Liver (tissue), 9 donors: ENCODE results near the gene RRP8. TPM values are rescaled to one million over a fixed set of nuclear protein-coding genes. Genes with fewer than 3 reads are reported as not detected.

ENCODE experiments used
- DNase-seq: peaks from one replicate; pipeline ENCODE4 v3.0.0-alpha.2; 2017; ENCODE audit warnings: low spot score
- H3K27ac ChIP-seq, 2 donors: one replicate each; pipeline ENCODE4 v1.7.0; 2013; ENCODE audit warnings: inconsistent platforms in 2 of 2, low read length in 2 of 2, control low read depth in 1 of 2, low read depth in 1 of 2, mild to moderate bottlenecking in 1 of 2
- H3K27me3 ChIP-seq, 4 donors: one replicate each; pipeline versions ENCODE4 v1.6.1 to v1.7.0; 2013; ENCODE audit warnings: low read length in 3 of 4, inconsistent platforms in 1 of 4, mild to moderate bottlenecking in 1 of 4, moderate library complexity in 1 of 4; ENCODE audit not compliant: control insufficient read depth in 4 of 4, insufficient read depth in 4 of 4
- H3K36me3 ChIP-seq, 4 donors: one replicate each; pipeline versions ENCODE4 v1.6.1 to v1.7.0; 2013; ENCODE audit warnings: low read length in 3 of 4, mild to moderate bottlenecking in 3 of 4, low read depth in 1 of 4, moderate library complexity in 1 of 4; ENCODE audit not compliant: control insufficient read depth in 4 of 4, insufficient read depth in 3 of 4
- H3K4me1 ChIP-seq, 4 donors: one replicate each; pipeline versions ENCODE4 v1.6.1 to v1.7.0; 2013; ENCODE audit warnings: low read length in 3 of 4, mild to moderate bottlenecking in 3 of 4, moderate library complexity in 1 of 4; ENCODE audit not compliant: control insufficient read depth in 4 of 4, insufficient read depth in 4 of 4
- H3K4me3 ChIP-seq, 3 donors: one replicate each; pipeline versions ENCODE4 v1.6.1 to v1.7.0; 2013; ENCODE audit warnings: low read length in 3 of 3, control low read depth in 1 of 3, low read depth in 1 of 3, mild to moderate bottlenecking in 1 of 3
- H3K9ac ChIP-seq, 2 donors: one replicate each; pipeline ENCODE4 v1.7.0; 2013; ENCODE audit warnings: low read length in 2 of 2, mild to moderate bottlenecking in 2 of 2, moderate library complexity in 2 of 2, control low read depth in 1 of 2, low read depth in 1 of 2
- H3K9me3 ChIP-seq, 4 donors: one replicate each; pipeline versions ENCODE4 v1.6.1 to v1.7.0; 2013; ENCODE audit warnings: low read length in 3 of 4; ENCODE audit not compliant: control insufficient read depth in 4 of 4
- ATF3 ChIP-seq: IDR thresholded peaks from 2 replicates; pipeline ENCODE4 v1.6.1; 2016; ENCODE audit warnings: antibody characterized with exemption
- CTCF ChIP-seq: fragments of 150-350 bp; IDR thresholded peaks from 2 replicates; pipeline ENCODE4 v1.5.1; 2017; ENCODE audit warnings: improper control_type of control experiment, low read depth, low read length; ENCODE audit not compliant: missing input control
- EGR1 ChIP-seq, 2 donors: IDR thresholded peaks; 2 replicates each; pipeline ENCODE4 v1.6.1; 2016 to 2018; ENCODE audit warnings: antibody characterized with exemption in 2 of 2, low read depth in 2 of 2
- FOXA1 ChIP-seq: IDR thresholded peaks from 2 replicates; pipeline ENCODE4 v1.6.1; 2016; ENCODE audit warnings: antibody characterized with exemption
- FOXA2 ChIP-seq: IDR thresholded peaks from 2 replicates; pipeline ENCODE4 v1.6.1; 2016; ENCODE audit warnings: antibody characterized with exemption
- GABPA ChIP-seq, 2 donors: IDR thresholded peaks in 1 of 2; conservative IDR thresholded peaks in 1 of 2; 2 replicates each; pipeline ENCODE4 v1.6.1; 2016; ENCODE audit warnings: antibody characterized with exemption in 2 of 2, mild to moderate bottlenecking in 1 of 2, moderate library complexity in 1 of 2
- HNF4A ChIP-seq, 2 donors: conservative IDR thresholded peaks; 2 replicates each; pipeline ENCODE4 v1.6.1; 2016; ENCODE audit warnings: antibody characterized with exemption in 2 of 2, mild to moderate bottlenecking in 2 of 2
- HNF4G ChIP-seq: IDR thresholded peaks from 2 replicates; pipeline ENCODE4 v1.6.1; 2016; ENCODE audit warnings: antibody characterized with exemption
- JUND ChIP-seq, 2 donors: IDR thresholded peaks; 2 replicates each; pipeline ENCODE4 v1.6.1; 2016; ENCODE audit warnings: antibody characterized with exemption in 2 of 2
- MAX ChIP-seq: IDR thresholded peaks from 2 replicates; pipeline ENCODE4 v1.6.1; 2016; ENCODE audit warnings: antibody characterized with exemption
- NR2F2 ChIP-seq: IDR thresholded peaks from 2 replicates; pipeline ENCODE4 v1.6.1; 2016; ENCODE audit warnings: antibody characterized with exemption
- RAD21 ChIP-seq, 2 donors: IDR thresholded peaks; 2 replicates each; pipeline ENCODE4 v1.6.1; 2016; ENCODE audit warnings: antibody characterized with exemption in 2 of 2, mild to moderate bottlenecking in 2 of 2
- REST ChIP-seq: IDR thresholded peaks from 2 replicates; pipeline ENCODE4 v1.6.1; 2016; ENCODE audit warnings: antibody characterized with exemption, mild to moderate bottlenecking
- RXRA ChIP-seq, 2 donors: IDR thresholded peaks; 2 replicates each; pipeline ENCODE4 v1.6.1; 2017 to 2018; ENCODE audit warnings: antibody characterized with exemption in 2 of 2, mild to moderate bottlenecking in 1 of 2
- SP1 ChIP-seq: IDR thresholded peaks from 2 replicates; pipeline ENCODE4 v1.6.1; 2018; ENCODE audit warnings: antibody characterized with exemption, mild to moderate bottlenecking
- TAF1 ChIP-seq: conservative IDR thresholded peaks from 2 replicates; pipeline ENCODE4 v1.6.1; 2016; ENCODE audit warnings: antibody characterized with exemption, mild to moderate bottlenecking
- YY1 ChIP-seq: IDR thresholded peaks from 2 replicates; pipeline ENCODE4 v1.6.1; 2016; ENCODE audit warnings: antibody characterized with exemption, mild to moderate bottlenecking
- ZBTB33 ChIP-seq: IDR thresholded peaks from 2 replicates; pipeline ENCODE4 v1.6.1; 2016; ENCODE audit warnings: antibody characterized with exemption
- WGBS: extraction: QIAGEN DNeasy Blood & Tissue Kit; methylation state at CpG from one replicate; pipeline ENCODE4 v1.1.7; 2013; 5-methylcytosine and 5-hydroxymethylcytosine counted together
- polyA plus RNA-seq, 2 donors: library from polyadenylated mRNA; stranded (reverse) in 1 of 2; unstranded in 1 of 2; fragments of 200-250 nt in 1 of 2; fragments of >200 nt in 1 of 2; fragmentation: Nextera tagmentation in 1 of 2; extraction: Ambion mirVana in 1 of 2; gene quantifications; one replicate each; pipeline versions ENCODE4 v1.2.1 to v1.2.3, GENCODE V29; 2013 to 2015
- total RNA-seq, 2 donors: library from RNA; depleted of rRNA; stranded (reverse); fragments of >200 nt; gene quantifications; one replicate each; pipeline ENCODE4 v1.2.3, GENCODE V29; 2014
- donor health status: healthy.
- donor health status: healthy.
- donor health status: healthy.
- donor health status: healthy.
- donor health status: healthy.

RRP8 gene
- total and polyA plus RNA-seq, 4 donors = 10.3 to 12.6 (median 11.2) TPM

- Histone ChIP-seq H3K4me1 (peaks cover 7 to 57% (median 41%) of the 10 kb centered on the region in 4 donors), H3K9ac (peak overlapping the region; percentile 41 to 95), H3K4me3 (peak overlapping the region in 2 of 3 donors; percentile 59 to 98), H3K36me3 (peaks cover 5 to 38% (median 24%) of the 10 kb centered on the region in 4 donors), H3K9me3 (no peaks in the 10 kb centered on the region), H3K27me3 (no peaks in the 10 kb centered on the region), H3K27ac (peak overlapping the region; percentile 66 to 94)
- DNase-seq = peak; percentile 9
- no peak for TF ChIP-seq RXRA (IDR thresholded peaks at IDR 0.05)
- TF ChIP-seq GABPA (IDR thresholded peaks at IDR 0.05 in 1 of 2, conservative IDR thresholded peaks at IDR 0.05 in 1 of 2) = no peak
- TF ChIP-seq FOXA2 = no peak
- no peak for TF ChIP-seq CTCF
- TF ChIP-seq SP1 = no peak
- WGBS = 58% methylated on average over 3 of the region's 3 CpGs
Observed at GRCh38 chr11:6604790-6605189, 1.4 kb upstream of the RRP8 start.

GRCh38 chr11:6604081-6604626, 738 bp upstream of the RRP8 start:
- no peaks in the 10 kb centered on the region for H3K27me3 ChIP-seq
- DNase-seq = peak; percentile 66
- H3K4me1 ChIP-seq = peaks cover 7 to 62% (median 44%) of the 10 kb centered on the region in 4 donors
- peak overlapping the region; percentile 59 to 98 (median 70) for H3K4me3 ChIP-seq
- WGBS = under 1% methylated on average over 20 of the region's 20 CpGs
- H3K36me3 ChIP-seq = peaks cover 2 to 38% (median 24%) of the 10 kb centered on the region in 4 donors
- H3K9ac ChIP-seq = peak overlapping the region; percentile 41 to 95
- TF ChIP-seq NR2F2 = no peak
- TF ChIP-seq REST = peak; percentile 55
- TF ChIP-seq HNF4A (conservative IDR thresholded peaks at IDR 0.05) = no peak
- peak; percentile 56 to 64 for TF ChIP-seq RAD21 (IDR thresholded peaks at IDR 0.05)
- peak; percentile 50 for TF ChIP-seq TAF1
- no peak for TF ChIP-seq JUND (IDR thresholded peaks at IDR 0.05)
- TF ChIP-seq EGR1 (IDR thresholded peaks at IDR 0.05; ENCODE audit: low read depth in 2 of 2) = no peak
- TF ChIP-seq ZBTB33 = no peak
- TF ChIP-seq GABPA (IDR thresholded peaks at IDR 0.05 in 1 of 2, conservative IDR thresholded peaks at IDR 0.05 in 1 of 2) = no peak
- TF ChIP-seq RXRA (IDR thresholded peaks at IDR 0.05) = peak in 1 of 2 donors; percentile 11
- TF ChIP-seq MAX = no peak
- no peak for TF ChIP-seq FOXA1
- TF ChIP-seq FOXA2 = no peak
- TF ChIP-seq ATF3 = no peak
- TF ChIP-seq YY1 = peak; percentile 16
- peak; percentile 24 for TF ChIP-seq SP1
- no peak for TF ChIP-seq HNF4G
- no peak for TF ChIP-seq CTCF
- no peaks in the 10 kb centered on the region for H3K9me3 ChIP-seq
- H3K27ac ChIP-seq = peak overlapping the region; percentile 66 to 94
